Hypothalamus (tissue), 51 donors: ENCODE data around the gene FAM83G.
"Not testable (repeated sequence)": the region's sequence is repeated elsewhere in the genome, so short reads cannot be mapped to it uniquely, and the experiment has no call there.

Experiments
- DNase-seq, 51 donors: peaks; one replicate each; lab custom pipeline; 2025; lab: John Stamatoyannopoulos, UW

Gene FAM83G

DNA sequence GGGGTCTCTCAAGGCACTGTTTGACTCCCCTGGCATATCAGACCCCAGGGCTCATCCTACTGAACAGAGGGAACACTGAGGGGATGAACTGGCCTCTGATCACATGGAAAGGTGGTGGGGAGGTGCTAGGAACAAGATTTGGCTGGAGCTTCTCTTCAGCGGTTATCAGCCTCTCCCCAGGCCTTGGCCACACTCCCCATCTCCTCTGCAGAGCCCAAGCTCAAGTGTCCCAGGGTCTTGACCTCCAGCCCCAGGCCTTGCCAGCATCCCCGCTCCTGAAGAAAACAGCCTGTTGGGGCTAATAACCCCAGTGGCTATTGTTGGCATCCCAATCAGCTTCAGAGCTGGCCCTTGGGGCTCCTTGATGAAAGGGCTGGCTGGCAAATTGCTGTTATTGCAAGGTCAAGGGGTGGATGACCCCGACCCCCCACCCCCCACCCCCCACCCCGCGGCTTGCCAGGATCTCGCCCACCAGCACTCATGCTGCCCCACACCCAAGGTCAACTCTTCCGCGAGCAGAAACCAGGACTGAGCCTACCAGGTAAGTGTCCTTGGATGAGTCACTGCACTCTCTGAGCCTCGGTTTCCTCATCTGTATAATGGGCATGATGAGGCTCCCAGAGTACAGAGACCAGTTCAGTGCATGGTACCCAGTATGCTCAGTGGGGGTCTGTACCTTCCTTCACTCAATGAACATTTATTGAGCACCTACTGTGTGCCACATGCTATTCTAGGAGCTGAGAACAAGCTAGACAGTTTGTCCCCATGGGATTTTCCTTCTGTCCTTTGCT lies 18.8 kb upstream of the FAM83G start:
- DNase-seq = no peak

DNA sequence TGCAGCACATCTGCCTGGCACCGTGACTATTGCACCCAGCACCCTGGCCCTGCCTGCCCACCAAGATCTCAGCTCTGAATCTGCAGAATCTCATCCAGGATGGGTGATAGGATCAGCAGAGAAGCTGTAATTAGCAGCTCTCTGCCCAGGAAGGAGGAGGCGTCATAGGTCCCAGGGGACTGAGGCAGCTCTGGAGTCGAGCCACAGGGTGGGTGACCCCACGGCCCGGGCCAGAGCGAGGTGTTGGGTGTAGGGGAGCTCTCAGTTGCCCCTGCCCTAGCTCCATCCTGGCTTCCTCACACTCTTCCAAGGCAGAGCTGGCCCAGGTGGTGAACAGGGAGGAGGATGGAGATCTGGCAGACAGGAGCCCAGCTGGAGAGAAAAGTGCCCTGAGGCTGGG lies 18.2 kb upstream of the FAM83G start:
- no peak for DNase-seq

DNA sequence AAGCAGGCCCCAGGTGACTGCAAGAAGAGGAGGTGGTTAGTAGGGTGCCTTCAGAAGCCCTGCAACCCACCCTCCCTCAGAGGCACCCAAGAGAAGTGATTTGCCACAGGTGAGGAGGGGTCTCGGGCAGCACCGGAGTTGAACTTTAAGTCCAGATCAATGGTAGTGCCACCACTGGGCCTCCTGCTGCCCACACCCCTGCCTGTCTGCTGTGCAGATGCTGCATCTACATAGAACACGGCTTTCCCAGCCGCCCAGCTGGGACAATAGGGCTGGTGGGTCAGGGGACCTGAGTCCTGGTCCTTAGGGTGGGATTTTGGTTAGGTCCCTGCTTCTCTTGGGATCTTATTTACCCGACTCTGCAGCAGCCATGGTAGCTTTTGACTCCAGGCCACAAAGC lies 17.6 kb upstream of the FAM83G start:
- DNase-seq = no peak

DNA sequence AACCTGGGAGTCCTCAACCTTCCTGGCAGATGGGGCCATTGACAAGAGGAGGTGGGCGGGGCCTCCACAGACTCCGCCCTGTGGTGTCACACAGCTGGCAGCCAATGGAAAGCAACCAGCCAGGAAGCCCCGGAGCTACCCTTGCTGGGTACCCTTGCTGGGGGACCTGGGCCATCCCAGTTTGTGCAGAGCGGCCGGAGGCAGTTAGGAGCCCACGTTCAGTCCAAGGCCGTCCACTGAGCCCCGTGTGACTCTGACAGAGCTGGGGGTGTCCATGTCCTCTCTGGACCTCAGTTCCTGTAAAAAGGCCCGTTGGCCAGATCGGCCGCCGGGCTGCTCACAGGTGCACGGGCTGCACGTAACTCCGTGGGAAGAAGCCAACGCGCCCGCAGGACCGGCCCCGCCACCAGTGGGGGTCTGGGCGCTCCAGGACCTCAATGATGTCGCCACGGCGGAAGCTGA lies 17.1 kb upstream of the FAM83G start:
- no peak for DNase-seq

DNA sequence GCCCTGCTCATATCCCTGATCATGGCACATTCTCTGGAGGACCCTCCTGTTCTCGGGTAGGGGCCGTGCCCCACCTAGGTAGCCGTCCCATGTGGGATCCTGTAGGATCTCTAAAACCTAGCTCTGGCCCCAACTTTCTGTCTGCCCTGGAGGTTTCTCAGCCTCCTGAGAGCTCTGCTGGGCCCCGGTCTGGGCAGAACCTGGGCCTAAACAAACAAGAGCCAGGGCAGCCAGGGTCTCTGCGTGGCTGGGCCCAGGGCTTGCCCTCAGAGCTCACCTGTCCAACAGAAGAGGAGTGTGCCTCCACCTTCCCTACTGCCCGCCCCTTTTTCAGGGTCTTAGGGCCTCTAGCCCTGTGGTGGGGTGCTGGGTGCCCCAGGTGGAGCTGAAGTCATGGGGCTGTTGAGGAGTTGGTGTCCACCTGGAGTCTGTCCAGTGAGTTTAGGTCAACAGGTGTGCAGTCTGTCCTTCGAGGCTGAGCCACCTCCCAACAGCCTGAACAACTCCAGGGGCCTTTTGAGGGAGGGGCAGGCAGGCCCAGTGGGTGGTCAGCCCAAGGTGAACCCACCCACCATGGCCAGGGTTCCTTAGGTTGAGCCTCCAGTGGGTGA lies 16.6 kb upstream of the FAM83G start:
- not testable (repeated sequence) for DNase-seq

DNA sequence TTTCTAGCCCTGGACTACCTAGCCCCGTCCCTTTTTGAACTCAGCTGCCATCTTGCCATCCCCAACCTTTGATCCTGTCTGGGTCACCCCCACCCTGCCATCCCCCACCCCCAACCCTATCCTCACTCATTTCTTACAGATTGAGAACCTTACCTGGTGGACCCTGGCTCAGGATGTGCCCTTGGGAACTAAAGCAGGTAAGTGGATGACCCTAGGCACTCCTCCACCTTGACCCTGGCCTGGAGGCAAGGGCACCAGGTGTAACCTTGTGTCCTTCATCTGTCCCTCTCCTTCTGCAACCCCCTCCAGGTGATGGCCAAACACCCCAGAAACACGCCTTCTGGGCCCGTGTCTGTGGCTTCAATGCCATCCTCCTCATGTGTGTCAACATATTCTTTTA lies 15.5 kb upstream of the FAM83G start:
- DNase-seq = no peak

DNA sequence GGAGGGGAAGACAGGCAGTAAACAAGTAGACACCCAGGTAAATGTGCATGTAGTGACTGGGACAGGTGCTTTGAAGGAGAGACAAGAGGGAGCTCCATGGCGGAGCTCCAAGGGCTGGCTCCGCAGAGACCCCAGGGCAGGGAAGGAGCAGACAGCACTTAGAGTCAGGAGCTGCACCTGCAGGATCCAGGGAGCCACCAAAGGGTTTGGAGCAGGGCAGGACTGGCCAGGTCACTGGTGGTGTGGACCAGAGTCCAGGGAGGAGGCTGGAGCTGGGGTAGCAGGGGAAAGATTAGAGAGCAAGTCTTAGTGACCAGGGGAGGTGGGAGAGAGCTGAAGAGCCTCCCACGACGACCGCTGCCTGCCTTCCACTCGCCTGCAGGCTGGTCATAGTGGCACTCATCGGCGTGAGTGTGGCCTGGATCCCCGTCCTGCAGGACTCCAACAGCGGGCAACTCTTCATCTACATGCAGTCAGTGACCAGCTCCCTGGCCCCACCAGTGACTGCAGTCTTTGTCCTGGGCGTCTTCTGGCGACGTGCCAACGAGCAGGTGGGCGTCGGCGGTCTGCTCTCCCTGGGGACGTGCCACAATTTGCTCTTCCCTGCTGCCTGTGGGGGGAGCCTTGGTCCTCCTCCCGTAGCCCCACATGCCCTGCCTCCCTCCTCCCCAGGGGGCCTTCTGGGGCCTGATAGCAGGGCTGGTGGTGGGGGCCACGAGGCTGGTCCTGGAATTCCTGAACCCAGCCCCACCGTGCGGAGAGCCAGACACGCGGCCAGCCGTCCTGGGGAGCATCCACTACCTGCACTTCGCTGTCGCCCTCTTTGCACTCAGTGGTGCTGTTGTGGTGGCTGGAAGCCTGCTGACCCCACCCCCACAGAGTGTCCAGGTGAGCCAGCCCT lies 14.7 kb upstream of the FAM83G start:
- DNase-seq = no peak

DNA sequence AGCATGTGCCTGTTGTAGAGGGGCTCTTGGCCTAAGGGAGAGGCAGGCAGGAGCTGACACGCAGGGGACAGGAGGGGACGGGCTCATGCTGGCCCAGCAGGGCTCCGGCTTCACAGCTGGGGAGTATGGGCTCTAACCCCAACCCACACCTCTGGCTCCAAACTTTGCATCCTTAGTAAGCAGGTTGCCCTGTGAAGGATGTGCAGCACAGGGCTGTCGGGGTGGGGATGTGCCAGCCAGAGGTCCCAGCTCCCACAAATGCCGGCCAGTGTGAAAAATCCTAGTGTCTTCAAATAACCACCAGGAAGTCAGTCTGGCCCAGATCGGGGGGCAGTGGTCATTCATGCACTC lies 14.0 kb upstream of the FAM83G start:
- DNase-seq = no peak

DNA sequence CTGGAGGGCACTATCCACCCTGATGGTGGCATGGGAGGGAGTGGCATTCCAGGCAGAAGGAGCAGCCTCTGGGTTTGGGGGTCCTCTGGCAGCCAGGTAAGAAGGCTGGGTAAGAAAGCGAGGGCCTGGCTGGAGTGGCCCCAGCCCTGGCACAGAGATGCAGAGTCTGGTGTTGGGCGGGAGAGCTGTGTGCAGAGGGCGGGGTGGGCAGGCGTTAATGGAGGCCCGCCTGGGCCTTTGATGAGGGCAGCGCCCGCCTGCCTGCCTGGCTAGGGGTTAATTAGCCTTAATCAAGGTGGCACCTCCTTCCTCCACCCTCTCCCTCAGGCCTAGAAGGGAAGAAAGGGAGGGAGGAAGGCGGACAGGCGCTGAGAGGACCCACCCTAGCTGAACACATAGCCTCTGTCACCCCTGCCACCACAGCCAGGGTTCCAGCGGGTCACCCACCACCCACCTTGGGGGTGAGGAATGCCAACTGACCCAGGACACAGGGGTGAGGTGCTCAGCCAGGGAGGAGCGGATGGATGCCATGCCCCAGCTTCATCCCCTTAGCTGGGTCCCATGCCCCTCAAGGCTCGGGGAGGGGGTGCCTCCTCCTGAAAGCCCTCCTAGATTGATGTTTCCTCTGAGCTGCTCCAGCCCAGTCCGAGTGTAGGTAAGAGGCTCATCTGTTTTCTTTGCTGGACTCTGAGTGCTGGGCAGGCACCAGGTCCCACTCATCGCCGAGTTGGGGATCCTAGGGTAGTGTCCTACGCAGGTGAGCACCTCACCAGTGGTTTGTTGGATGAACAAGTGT lies 13.4 kb upstream of the FAM83G start:
- DNase-seq = no peak

DNA sequence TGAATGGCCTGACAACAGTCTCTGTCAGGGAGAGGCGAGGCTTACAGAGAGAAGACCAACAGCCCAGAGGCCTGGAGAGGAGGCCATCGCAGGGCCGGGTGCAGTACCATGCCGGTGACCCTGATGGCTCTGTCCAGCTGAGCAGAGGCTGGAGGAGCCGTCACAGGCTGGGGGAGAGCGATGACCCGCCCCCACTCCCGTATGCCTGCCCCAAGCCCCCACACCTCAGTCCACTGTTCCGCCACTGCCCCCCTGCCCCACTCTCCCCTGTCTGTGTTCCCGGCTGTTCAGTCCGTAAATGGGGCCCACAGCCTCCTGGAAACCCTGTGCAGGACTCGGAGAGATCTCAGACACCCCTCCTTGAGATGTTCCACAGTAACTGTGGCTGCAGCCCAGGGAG lies 12.8 kb upstream of the FAM83G start:
- DNase-seq = no peak

DNA sequence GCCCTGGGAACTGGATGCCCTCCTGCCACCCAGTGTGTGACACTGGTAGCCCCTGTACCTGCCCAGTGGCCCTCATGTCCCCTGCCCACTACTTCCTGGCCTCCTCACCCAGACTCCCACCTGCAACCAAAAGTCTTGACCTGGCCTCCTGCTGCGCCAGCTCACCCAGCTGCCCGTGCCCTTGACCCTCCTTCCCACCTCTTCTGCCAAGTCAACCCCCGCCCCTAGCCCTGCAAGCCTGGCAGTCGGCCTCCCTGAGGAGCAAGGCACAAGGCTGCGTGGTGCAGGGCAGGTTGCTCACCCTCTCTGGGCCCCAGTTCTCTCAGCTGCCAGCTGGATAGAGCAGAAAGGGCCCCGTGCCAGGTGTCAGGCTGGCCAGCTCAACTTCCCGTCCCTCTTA lies 12.3 kb upstream of the FAM83G start:
- no peak for DNase-seq

DNA sequence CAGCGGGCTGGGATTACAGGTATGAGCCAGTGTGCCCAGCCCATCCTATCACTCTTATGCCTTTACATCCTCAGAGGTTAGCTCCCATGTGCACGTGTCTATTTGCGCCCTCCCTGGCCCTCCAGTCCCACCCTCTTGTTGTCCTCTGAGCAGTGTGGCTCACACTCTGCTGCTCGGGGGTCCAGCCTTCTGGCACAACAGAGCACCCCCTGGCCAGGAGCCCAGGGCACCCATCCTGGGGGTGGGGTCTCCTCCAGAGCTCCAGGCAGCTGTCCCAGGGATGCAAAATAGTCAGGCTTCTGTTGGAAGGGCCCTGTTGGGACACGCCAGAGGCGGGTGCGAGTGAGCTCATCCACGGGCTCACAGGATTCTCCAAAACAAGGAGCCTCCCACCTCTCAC lies 11.7 kb upstream of the FAM83G start:
- no peak for DNase-seq

DNA sequence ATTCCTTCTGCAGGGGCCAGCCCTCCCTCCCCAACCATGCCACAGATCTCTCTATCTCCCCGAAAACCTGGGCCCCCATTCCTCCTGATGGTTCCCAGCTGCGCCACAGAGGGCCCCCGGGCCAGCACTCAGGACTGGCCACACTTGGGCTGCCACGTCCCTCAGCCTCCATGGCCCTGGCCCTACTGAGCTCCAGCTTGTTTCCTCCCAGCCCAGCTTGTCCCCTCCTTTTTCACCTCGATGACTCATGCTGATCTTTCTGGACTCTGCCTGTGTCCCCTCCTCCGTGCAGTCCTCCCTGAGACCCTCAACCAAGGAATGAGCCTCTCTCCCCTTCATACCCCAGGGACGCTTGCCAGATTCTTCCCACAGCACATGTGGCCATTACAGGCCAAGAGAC lies 10.9 kb upstream of the FAM83G start:
- DNase-seq = no peak

DNA sequence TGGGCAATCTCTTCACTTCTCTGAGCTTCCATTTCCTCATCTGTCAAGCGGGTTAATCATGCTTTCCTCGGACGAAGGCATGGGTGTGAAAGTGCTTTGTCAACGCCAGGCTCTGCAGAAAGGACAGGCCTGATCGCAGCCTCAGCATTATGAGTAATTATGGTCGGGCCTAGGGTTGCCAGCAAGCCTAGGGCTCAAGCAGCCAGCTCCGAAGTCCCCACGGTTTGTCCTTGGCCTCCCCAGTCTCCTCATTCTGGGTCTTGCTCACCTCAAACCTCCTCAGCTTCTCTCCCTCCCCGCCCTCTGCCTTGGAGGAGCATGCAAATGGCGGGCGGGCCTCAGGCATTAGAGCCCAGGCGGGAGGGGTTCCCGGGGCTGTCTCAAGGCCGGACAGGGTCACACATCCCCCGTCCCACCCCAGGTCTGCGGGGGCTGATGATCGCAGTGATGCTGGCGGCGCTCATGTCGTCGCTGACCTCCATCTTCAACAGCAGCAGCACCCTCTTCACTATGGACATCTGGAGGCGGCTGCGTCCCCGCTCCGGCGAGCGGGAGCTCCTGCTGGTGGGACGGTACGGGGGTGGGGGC lies 10.2 kb upstream of the FAM83G start:
- no peak for DNase-seq

DNA sequence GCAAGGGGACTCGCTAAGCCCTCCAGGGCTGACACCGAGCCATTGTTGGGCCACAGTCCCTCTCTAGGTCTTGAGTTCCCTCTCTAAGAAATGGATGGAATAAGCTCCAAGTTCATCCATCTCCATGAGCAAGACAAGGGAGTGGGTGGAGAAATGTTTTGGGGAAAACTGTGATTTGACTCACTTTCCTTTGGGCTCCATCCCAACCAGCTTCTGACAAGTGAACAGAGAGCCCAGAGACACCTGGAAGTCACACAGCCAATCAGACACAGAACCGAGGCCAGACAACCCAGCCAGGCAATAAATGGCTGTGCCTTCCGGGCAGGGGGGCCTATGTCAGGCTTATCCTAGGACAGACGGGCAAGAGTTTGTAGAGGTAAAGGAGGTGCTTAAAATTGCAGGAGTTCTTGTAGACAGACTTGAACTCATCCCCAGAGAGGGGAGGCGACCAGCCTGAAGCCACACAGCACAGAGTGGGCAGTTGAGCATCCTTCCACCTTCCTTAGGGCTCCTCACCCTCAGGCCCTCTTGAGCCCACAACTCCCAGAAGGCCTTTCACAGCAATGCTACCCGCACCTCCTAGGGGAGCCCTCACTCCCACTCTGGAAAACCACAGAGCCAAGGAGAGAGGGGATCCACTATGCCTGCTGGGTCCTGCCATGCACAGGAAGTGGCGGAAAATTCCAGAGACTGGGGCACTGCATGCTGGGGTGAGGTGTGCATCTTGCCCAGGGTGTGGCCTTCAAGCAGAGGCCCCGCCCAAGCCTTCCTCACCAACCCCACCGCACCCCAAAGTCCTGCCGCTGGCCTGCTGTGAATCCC lies 9.5 kb upstream of the FAM83G start:
- DNase-seq = no peak

DNA sequence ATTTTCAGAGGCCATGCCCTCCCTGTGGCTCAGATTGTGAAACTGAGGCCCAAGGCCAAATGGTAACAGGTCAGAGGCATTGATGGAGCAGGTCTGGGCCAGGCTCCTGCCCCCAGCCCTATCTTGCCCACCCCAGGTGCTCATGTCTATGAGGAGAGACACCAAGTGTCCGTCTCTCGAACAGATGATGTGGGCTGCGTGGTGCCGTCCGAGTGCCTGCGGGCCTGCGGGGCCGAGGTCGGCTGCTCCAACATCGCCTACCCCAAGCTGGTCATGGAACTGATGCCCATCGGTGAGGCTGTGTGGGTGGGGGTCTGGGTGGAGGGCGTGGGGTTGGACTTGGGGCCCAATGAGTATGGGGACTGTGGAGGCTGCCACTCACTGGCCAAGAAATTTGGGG lies 8.7 kb upstream of the FAM83G start:
- no peak for DNase-seq

DNA sequence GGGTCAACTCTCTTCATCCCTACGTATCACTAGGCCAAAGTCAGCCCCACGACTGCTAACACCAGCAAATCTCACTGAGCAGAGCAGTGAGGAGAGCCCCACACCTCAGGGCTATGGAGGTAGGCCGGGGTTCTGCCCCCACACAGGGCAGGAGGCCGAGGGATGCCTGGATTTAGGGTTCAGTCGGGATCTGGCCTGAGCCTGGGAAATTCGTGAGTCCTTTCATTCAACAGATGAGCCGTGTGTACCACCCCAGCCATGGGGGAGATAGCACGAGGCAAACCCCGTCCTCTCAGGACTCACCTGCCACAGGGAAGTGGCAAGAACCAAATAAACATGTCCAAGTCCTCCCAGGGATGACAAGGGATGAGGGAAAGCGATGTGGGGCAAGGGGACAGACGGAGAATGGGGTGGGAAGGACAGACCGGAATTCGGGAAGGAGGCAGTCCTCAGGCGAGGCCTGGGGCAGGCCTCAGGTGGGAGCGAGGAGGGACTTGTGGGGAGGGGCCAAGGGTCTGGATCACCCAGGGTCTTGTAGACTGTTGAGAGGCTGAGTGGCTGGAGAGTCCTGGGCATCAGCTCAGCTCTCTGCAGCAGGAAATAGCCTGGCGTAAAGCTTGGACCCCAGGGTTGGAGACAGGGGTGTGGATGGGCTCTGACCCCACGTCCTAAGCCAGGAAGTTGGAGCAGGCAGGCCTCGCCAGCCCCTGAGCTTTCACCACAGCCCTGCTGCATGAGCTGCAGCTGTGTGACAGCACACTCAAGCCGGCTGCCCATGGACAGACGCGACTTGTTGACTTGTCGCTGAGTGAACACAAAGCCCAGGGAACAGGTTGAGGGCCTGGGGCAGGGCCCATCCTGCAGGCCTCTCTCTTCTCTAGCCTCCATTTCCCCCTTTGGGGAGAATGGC lies 7.9 kb upstream of the FAM83G start:
- DNase-seq = no peak

DNA sequence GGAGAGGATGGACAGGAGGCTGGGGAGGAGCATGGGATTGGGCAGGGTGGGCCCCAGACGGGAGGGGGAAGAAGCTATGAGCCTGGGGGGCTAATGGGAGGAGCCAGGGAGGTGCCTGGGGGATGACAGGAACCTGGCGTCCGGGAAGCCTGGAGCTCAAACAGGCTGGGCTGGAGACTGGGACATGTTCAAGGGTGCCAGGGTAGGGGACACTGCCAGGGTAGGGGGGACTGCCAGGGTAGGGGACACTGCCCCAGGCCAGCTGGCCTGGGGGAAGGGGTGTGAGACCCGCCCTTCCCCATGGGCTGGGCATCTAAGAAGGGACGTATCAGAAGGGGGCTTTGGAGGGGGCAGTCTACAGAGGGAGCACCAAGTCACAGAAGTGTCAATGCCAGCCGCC lies 7.0 kb upstream of the FAM83G start:
- DNase-seq = no peak
